Measurements from ENCODE around the gene PCDHGA9.

Gene PCDHGA9

DNA sequence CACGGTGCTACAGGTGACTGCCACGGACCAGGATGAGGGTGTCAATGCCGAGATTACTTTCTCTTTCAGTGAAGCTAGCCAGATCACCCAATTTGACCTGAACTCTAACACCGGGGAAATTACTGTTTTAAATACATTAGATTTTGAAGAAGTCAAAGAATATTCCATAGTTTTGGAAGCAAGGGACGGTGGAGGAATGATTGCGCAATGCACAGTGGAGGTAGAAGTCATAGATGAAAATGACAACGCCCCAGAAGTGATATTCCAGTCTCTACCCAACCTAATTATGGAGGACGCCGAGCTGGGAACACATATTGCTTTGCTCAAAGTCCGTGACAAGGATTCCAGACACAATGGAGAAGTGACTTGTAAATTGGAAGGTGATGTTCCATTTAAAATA lies 13.9 kb upstream of the PCDHGA9 start:
- Histone ChIP-seq H3K23ac (ENCODE audit: low read length) (no peak overlapping the region), H3K9me3 (ENCODE audit: insufficient read depth, low read depth, low read length) (peaks cover 38% of the 10 kb centered on the region), H3K27ac (ENCODE audit: low read depth, low read length) (no peak overlapping the region), H2BK5ac (ENCODE audit: low read depth, low read length, poor library complexity) (no peak overlapping the region), H3K18ac (ENCODE audit: low read length) (no peak overlapping the region), H3K79me2 (ENCODE audit: control insufficient read depth, insufficient read depth, low read length, poor library complexity) (no peaks in the 10 kb centered on the region), H2BK12ac (ENCODE audit: low read length) (no peak overlapping the region), H2BK120ac (ENCODE audit: insufficient read depth, low read length, poor library complexity) (no peak overlapping the region), H4K12ac (ENCODE audit: low read depth, low read length) (no peak overlapping the region), H3K4me3 (ENCODE audit: low read depth, low read length) (peak overlapping the region; percentile 48), H3K9ac (ENCODE audit: low read length) (no peak overlapping the region), H3K36me3 (ENCODE audit: control insufficient read depth in 1 of 2, insufficient read depth in 2 of 2, low read length in 2 of 2) (peaks cover 16 to 20% of the 10 kb centered on the region in 2 experiments), H4K91ac (ENCODE audit: low read depth, low read length) (no peak overlapping the region), H2AFZ (ENCODE audit: insufficient read depth, low read length, poor library complexity) (no peak overlapping the region), H2AK5ac (ENCODE audit: low read length) (no peak overlapping the region), H3K14ac (ENCODE audit: low read length) (no peak overlapping the region), H3K79me1 (ENCODE audit: low read length) (no peaks in the 10 kb centered on the region), H4K8ac (ENCODE audit: low read depth, low read length) (no peak overlapping the region), H3K4ac (ENCODE audit: low read depth, low read length) (no peak overlapping the region), H3K27me3 (ENCODE audit: insufficient read depth, low read length) (no peaks in the 10 kb centered on the region), H3K4me1 (ENCODE audit: control insufficient read depth in 1 of 2, insufficient read depth in 2 of 2, low read length in 2 of 2) (no peaks in the 10 kb centered on the region), H3K4me2 (ENCODE audit: low read length) (no peak overlapping the region)
- no CpG with 5 or more reads among the region's 10 CpGs for WGBS (ENCODE audit: extremely low coverage, insufficient coverage, insufficient read length)
- no peak for DNase-seq

GRCh38 chr5:141389153-141390042 lies 13.2 kb upstream of the PCDHGA9 start:
- Histone ChIP-seq H2BK12ac (ENCODE audit: low read length) (no peak overlapping the region), H3K27ac (ENCODE audit: low read depth, low read length) (no peak overlapping the region), H3K14ac (ENCODE audit: low read length) (no peak overlapping the region), H3K27me3 (ENCODE audit: insufficient read depth, low read length) (no peaks in the 10 kb centered on the region), H3K36me3 (ENCODE audit: control insufficient read depth in 1 of 2, insufficient read depth in 2 of 2, low read length in 2 of 2) (peaks cover 19 to 23% of the 10 kb centered on the region in 2 experiments), H3K4me1 (ENCODE audit: control insufficient read depth in 1 of 2, insufficient read depth in 2 of 2, low read length in 2 of 2) (no peaks in the 10 kb centered on the region), H3K4me2 (ENCODE audit: low read length) (no peak overlapping the region), H4K8ac (ENCODE audit: low read depth, low read length) (no peak overlapping the region), H2AK5ac (ENCODE audit: low read length) (no peak overlapping the region), H3K4ac (ENCODE audit: low read depth, low read length) (no peak overlapping the region), H3K23ac (ENCODE audit: low read length) (no peak overlapping the region), H3K79me1 (ENCODE audit: low read length) (no peaks in the 10 kb centered on the region), H3K9ac (ENCODE audit: low read length) (no peak overlapping the region), H3K4me3 (ENCODE audit: low read depth, low read length) (no peak overlapping the region), H2BK5ac (ENCODE audit: low read depth, low read length, poor library complexity) (no peak overlapping the region), H3K9me3 (ENCODE audit: insufficient read depth, low read depth, low read length) (peaks cover 40% of the 10 kb centered on the region), H4K12ac (ENCODE audit: low read depth, low read length) (no peak overlapping the region), H3K79me2 (ENCODE audit: control insufficient read depth, insufficient read depth, low read length, poor library complexity) (no peaks in the 10 kb centered on the region), H4K91ac (ENCODE audit: low read depth, low read length) (no peak overlapping the region), H2BK120ac (ENCODE audit: insufficient read depth, low read length, poor library complexity) (no peak overlapping the region), H2AFZ (ENCODE audit: insufficient read depth, low read length, poor library complexity) (no peak overlapping the region), H3K18ac (ENCODE audit: low read length) (no peak overlapping the region)
- WGBS (ENCODE audit: extremely low coverage, insufficient coverage, insufficient read length): no CpG with 5 or more reads among the region's 77 CpGs
- no peak for DNase-seq

GRCh38 chr5:141392429-141393198 lies 10.0 kb upstream of the PCDHGA9 start, which contains the start of gene PCDHGA8:
TSS of gene PCDHGA8 (plus strand) at chr5:141392633. CDS start at chr5:141392814, 181 bp downstream.
- H3K4me2 ChIP-seq (ENCODE audit: low read length): no peak within 1 kb of the TSS
- H3K27ac ChIP-seq (ENCODE audit: low read depth, low read length): no peak within 1 kb of the TSS
- H3K79me2 ChIP-seq (ENCODE audit: control insufficient read depth, insufficient read depth, low read length, poor library complexity): no peaks in the 10 kb centered on the region
- no peak within 1 kb of the TSS for H4K91ac ChIP-seq (ENCODE audit: low read depth, low read length)
- no peak within 1 kb of the TSS for H4K12ac ChIP-seq (ENCODE audit: low read depth, low read length)
- no peak for DNase-seq
- H3K4me1 ChIP-seq (ENCODE audit: control insufficient read depth in 1 of 2, insufficient read depth in 2 of 2, low read length in 2 of 2): no peaks in the 10 kb centered on the region
- H3K9ac ChIP-seq (ENCODE audit: low read length): no peak within 1 kb of the TSS
- H3K18ac ChIP-seq (ENCODE audit: low read length): no peak within 1 kb of the TSS
- no peak within 1 kb of the TSS for H2AFZ ChIP-seq (ENCODE audit: insufficient read depth, low read length, poor library complexity)
- no peak within 1 kb of the TSS for H4K8ac ChIP-seq (ENCODE audit: low read depth, low read length)
- no peak within 1 kb of the TSS for H2BK120ac ChIP-seq (ENCODE audit: insufficient read depth, low read length, poor library complexity)
- no peaks in the 10 kb centered on the region for H3K27me3 ChIP-seq (ENCODE audit: insufficient read depth, low read length)
- H2AK5ac ChIP-seq (ENCODE audit: low read length): no peak within 1 kb of the TSS
- no peak within 1 kb of the TSS for H3K14ac ChIP-seq (ENCODE audit: low read length)
- H3K9me3 ChIP-seq (ENCODE audit: insufficient read depth, low read depth, low read length): peaks cover 38% of the 10 kb centered on the region
- H3K79me1 ChIP-seq (ENCODE audit: low read length): no peaks in the 10 kb centered on the region
- H2BK5ac ChIP-seq (ENCODE audit: low read depth, low read length, poor library complexity): no peak within 1 kb of the TSS
- H3K4ac ChIP-seq (ENCODE audit: low read depth, low read length): no peak within 1 kb of the TSS
- H3K23ac ChIP-seq (ENCODE audit: low read length): no peak within 1 kb of the TSS
- no peak within 1 kb of the TSS for H3K4me3 ChIP-seq (ENCODE audit: low read depth, low read length)
- H3K36me3 ChIP-seq (ENCODE audit: control insufficient read depth in 1 of 2, insufficient read depth in 2 of 2, low read length in 2 of 2): peaks cover 19 to 25% of the 10 kb centered on the region in 2 experiments
- H2BK12ac ChIP-seq (ENCODE audit: low read length): no peak within 1 kb of the TSS
- no CpG with 5 or more reads among the region's 38 CpGs for WGBS (ENCODE audit: extremely low coverage, insufficient coverage, insufficient read length)

DNA sequence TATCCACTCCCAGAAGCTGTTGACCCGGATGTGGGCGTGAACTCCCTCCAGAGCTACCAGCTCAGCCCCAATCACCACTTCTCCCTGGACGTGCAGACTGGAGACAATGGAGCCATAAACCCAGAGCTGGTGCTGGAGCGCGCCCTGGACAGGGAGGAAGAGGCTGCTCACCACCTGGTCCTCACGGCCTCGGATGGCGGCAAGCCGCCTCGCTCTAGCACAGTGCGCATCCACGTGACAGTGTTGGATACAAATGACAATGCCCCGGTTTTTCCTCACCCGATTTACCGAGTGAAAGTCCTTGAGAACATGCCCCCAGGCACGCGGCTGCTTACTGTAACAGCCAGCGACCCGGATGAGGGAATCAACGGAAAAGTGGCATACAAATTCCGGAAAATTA lies 9.3 kb upstream of the PCDHGA9 start:
- Histone ChIP-seq H2AK5ac (ENCODE audit: low read length) (no peak overlapping the region), H3K79me1 (ENCODE audit: low read length) (no peaks in the 10 kb centered on the region), H4K12ac (ENCODE audit: low read depth, low read length) (no peak overlapping the region), H3K14ac (ENCODE audit: low read length) (no peak overlapping the region), H2BK120ac (ENCODE audit: insufficient read depth, low read length, poor library complexity) (no peak overlapping the region), H3K23ac (ENCODE audit: low read length) (no peak overlapping the region), H3K27me3 (ENCODE audit: insufficient read depth, low read length) (no peaks in the 10 kb centered on the region), H3K4ac (ENCODE audit: low read depth, low read length) (no peak overlapping the region), H3K4me3 (ENCODE audit: low read depth, low read length) (no peak overlapping the region), H3K18ac (ENCODE audit: low read length) (no peak overlapping the region), H3K27ac (ENCODE audit: low read depth, low read length) (no peak overlapping the region), H3K4me1 (ENCODE audit: control insufficient read depth in 1 of 2, insufficient read depth in 2 of 2, low read length in 2 of 2) (no peaks in the 10 kb centered on the region), H3K9ac (ENCODE audit: low read length) (no peak overlapping the region), H4K8ac (ENCODE audit: low read depth, low read length) (no peak overlapping the region), H3K4me2 (ENCODE audit: low read length) (no peak overlapping the region), H2BK5ac (ENCODE audit: low read depth, low read length, poor library complexity) (no peak overlapping the region), H2AFZ (ENCODE audit: insufficient read depth, low read length, poor library complexity) (no peak overlapping the region), H3K9me3 (ENCODE audit: insufficient read depth, low read depth, low read length) (peaks cover 39% of the 10 kb centered on the region), H2BK12ac (ENCODE audit: low read length) (no peak overlapping the region), H4K91ac (ENCODE audit: low read depth, low read length) (no peak overlapping the region), H3K36me3 (ENCODE audit: control insufficient read depth in 1 of 2, insufficient read depth in 2 of 2, low read length in 2 of 2) (peaks cover 19 to 27% of the 10 kb centered on the region in 2 experiments), H3K79me2 (ENCODE audit: control insufficient read depth, insufficient read depth, low read length, poor library complexity) (no peaks in the 10 kb centered on the region)
- no peak for DNase-seq
- WGBS (ENCODE audit: extremely low coverage, insufficient coverage, insufficient read length): no CpG with 5 or more reads among the region's 21 CpGs
